OCI-LY7 (cell line): ENCODE measurements around the gene GREB1.

Experiments used
- EZH2phosphoT487 ChIP-seq: fragments of 200-600 bp; sonication (generic); IDR thresholded peaks from 2 replicates; pipeline ENCODE4 v1.6.1; 2018; ENCODE audit warnings: low read depth, borderline replicate concordance, mild to moderate bottlenecking, mixed run types, antibody characterized with exemption, low read length, moderate library complexity, mixed read lengths
- TF ChIP-seq, protein P1 (sequence below): fragments of 200-600 bp; sonication (generic); conservative IDR thresholded peaks from 2 replicates; pipeline ENCODE4 v1.5.1; 2014; ENCODE audit warnings: mild to moderate bottlenecking, antibody characterized with exemption, low read length, moderate library complexity, mixed read lengths

DNA sequence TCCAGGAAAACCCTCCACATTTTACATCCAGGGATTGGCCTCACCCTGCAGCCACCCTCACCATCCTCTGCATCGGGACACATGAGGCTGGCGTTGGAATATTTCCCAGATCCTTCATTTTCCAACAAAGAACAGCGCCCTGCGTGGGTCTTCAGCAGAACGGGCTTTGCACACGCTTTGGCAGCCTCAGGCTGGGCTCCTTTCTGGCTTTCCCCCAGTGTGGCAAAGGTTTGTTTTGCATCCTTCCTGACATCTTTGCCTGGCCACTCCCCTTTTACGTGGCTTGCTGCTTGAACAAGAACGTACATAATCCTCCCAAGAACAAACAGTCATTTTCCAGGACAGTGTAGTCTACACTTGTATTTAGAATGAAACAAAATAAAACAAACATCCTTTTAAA is 25.6 kb upstream of the GREB1 start:
- TF ChIP-seq, protein P1, sequence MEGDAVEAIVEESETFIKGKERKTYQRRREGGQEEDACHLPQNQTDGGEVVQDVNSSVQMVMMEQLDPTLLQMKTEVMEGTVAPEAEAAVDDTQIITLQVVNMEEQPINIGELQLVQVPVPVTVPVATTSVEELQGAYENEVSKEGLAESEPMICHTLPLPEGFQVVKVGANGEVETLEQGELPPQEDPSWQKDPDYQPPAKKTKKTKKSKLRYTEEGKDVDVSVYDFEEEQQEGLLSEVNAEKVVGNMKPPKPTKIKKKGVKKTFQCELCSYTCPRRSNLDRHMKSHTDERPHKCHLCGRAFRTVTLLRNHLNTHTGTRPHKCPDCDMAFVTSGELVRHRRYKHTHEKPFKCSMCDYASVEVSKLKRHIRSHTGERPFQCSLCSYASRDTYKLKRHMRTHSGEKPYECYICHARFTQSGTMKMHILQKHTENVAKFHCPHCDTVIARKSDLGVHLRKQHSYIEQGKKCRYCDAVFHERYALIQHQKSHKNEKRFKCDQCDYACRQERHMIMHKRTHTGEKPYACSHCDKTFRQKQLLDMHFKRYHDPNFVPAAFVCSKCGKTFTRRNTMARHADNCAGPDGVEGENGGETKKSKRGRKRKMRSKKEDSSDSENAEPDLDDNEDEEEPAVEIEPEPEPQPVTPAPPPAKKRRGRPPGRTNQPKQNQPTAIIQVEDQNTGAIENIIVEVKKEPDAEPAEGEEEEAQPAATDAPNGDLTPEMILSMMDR, result no peak
- TF ChIP-seq EZH2phosphoT487, result no peak
